Ascending aorta (tissue), 2 donors: ENCODE results near the gene ZIC1. TPM values are rescaled to one million over a fixed set of nuclear protein-coding genes. Genes with fewer than 3 reads are reported as not detected.

ENCODE experiments used
- DNase-seq, 2 donors: peaks; one replicate each; pipeline ENCODE4 v3.0.0-alpha.2; 2019; ENCODE audit warnings: low spot score in 2 of 2
- H3K27ac ChIP-seq, 2 donors: fragments of 200-600 bp; sonication (generic); one replicate each; pipeline ENCODE4 v1.5.1; 2016 to 2017; ENCODE audit warnings: mild to moderate bottlenecking in 1 of 2
- H3K27me3 ChIP-seq: fragments of 200-600 bp; sonication (generic); one replicate; pipeline ENCODE4 v1.5.1; 2017
- H3K36me3 ChIP-seq, 2 donors: fragments of 200-600 bp; sonication (generic); one replicate each; pipeline ENCODE4 v1.5.1; 2016
- H3K4me1 ChIP-seq, 2 donors: fragments of 200-600 bp; sonication (generic); one replicate each; pipeline ENCODE4 v1.5.1; 2016 to 2017; ENCODE audit warnings: mild to moderate bottlenecking in 1 of 2
- H3K4me3 ChIP-seq, 2 donors: fragments of 200-600 bp; sonication (generic); one replicate each; pipeline ENCODE4 v1.5.1; 2016 to 2017; ENCODE audit warnings: mild to moderate bottlenecking in 1 of 2
- H3K9me3 ChIP-seq, 2 donors: fragments of 200-600 bp; sonication (generic); one replicate each; pipeline ENCODE4 v1.5.1; 2016
- intact Hi-C: fragments of 100-400 bp; cut with DNase I; formaldehyde crosslinking; loops from one replicate; pipeline ENCODE4 v1.15.1; 2023
- total RNA-seq: library from RNA; depleted of rRNA; stranded (reverse); fragments of >200 nt; gene quantifications from one replicate; pipeline ENCODE4 v1.1.0, GENCODE V29; 2016
- TF ChIP-seq, protein P1 (sequence below), 3 experiments: fragments of 200-600 bp in 2 of 3; fragments of 450-650 bp in 1 of 3; sonication (generic) in 2 of 3; IDR thresholded peaks; one replicate each; pipeline ENCODE4 v1.5.1; 2016 to 2019; ENCODE audit warnings: antibody characterized with exemption in 3 of 3, mild to moderate bottlenecking in 1 of 3, moderate library complexity in 1 of 3

Gene ZIC1
- total RNA-seq, 1 donor from 2014 or later = 1.5 TPM

DNA sequence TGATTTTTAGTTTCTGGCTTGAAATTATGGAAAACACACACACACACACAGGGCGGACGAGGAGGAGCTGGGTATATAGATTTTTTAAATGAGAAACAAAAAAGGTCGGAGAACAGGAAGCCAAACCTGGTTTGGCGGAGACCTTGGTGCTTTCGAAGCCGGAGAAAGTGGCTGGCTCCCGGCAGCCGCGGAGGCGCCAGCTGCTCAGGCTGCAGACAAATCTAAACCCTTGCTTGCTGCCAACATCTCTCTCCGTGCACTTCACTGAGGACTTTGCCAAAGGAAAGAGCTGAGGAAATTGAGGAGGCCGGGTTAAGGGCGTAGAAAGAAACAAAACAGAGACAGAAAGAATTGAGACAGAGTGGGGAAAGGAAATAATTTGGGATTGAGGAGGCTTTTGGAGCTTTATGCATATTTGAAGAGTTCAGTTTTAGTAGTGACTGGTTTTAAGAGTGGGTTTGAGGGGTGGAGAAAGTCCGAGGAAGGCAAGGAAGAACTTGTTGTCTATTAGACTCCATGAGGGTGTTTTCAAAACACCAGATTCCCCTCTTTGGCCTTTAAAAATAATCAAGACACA lies 2.2 kb downstream of the ZIC1 start:
- Histone ChIP-seq H3K9me3 (peaks cover 0 to 4% of the 10 kb centered on the region in 2 donors), H3K36me3 (no peaks in the 10 kb centered on the region), H3K27ac (no peak overlapping the region), H3K4me1 (peaks cover 9% of the 10 kb centered on the region in 2 donors), H3K4me3 (peak overlapping the region; percentile 35 to 52), H3K27me3 (peaks cover 58% of the 10 kb centered on the region)
- intact Hi-C loops = no loop called here
- no peak for DNase-seq
- TF ChIP-seq, protein P1, sequence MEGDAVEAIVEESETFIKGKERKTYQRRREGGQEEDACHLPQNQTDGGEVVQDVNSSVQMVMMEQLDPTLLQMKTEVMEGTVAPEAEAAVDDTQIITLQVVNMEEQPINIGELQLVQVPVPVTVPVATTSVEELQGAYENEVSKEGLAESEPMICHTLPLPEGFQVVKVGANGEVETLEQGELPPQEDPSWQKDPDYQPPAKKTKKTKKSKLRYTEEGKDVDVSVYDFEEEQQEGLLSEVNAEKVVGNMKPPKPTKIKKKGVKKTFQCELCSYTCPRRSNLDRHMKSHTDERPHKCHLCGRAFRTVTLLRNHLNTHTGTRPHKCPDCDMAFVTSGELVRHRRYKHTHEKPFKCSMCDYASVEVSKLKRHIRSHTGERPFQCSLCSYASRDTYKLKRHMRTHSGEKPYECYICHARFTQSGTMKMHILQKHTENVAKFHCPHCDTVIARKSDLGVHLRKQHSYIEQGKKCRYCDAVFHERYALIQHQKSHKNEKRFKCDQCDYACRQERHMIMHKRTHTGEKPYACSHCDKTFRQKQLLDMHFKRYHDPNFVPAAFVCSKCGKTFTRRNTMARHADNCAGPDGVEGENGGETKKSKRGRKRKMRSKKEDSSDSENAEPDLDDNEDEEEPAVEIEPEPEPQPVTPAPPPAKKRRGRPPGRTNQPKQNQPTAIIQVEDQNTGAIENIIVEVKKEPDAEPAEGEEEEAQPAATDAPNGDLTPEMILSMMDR (IDR thresholded peaks at IDR 0.05) = no peak

DNA sequence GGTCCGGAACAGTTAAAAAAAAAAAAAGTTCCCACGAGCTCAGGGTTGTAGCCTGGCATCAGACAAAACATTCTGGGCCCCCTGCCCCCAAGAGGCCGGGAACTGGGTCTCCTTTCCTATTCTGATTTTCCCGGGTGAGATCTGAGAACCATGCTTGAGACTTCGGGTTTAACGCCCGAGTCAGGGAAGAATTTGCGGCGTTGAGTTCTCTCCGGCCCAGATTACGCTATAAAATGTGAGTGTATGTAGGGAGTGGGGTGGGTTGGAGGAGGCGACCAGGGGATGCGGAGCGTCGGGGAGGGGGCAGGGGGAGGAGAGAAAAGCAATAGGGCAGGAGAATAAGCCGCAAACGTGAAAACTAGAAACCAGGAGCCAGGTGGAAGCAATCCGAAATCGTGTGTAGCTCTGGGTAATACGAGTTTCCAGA lies 2.7 kb downstream of the ZIC1 start:
- Histone ChIP-seq H3K4me3 (peak overlapping the region in 1 of 2 donors; percentile 52), H3K4me1 (peaks cover 9% of the 10 kb centered on the region in 2 donors), H3K36me3 (no peaks in the 10 kb centered on the region), H3K27me3 (peaks cover 53% of the 10 kb centered on the region), H3K9me3 (peaks cover 0 to 4% of the 10 kb centered on the region in 2 donors), H3K27ac (no peak overlapping the region)
- TF ChIP-seq, protein P1 (IDR thresholded peaks at IDR 0.05) = no peak
- no peak for DNase-seq
- intact Hi-C loops = no loop called here

DNA sequence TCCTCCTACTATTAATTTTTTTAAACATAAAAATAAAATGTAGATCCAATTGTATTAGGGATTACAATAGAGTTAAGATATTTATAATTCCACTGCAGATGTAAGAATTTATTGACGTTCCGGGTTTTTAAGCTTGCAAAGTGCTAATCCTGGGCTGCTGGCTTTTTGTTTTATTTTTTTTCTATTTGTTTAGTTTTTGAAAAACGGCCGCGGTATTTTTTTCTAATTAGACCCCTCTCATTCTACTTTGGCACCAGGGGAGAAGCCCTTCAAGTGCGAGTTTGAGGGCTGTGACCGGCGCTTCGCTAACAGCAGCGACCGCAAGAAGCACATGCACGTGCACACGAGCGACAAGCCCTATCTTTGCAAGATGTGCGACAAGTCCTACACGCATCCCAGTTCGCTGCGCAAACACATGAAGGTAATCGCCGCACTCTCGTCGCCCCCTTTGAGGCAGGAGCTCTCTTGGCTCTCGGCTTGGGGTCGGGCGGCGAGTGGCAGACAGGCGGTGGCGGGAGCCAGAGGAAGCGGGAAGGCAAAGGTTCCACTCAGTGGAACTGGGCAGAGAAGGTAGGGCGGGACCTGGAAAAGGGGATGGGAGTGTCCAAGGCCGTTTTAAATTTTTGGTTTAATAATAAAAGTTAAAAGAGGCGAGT lies 3.2 kb downstream of the ZIC1 start:
- intact Hi-C loops = no loop called here
- Histone ChIP-seq H3K4me1 (peaks cover 9% of the 10 kb centered on the region in 2 donors), H3K27ac (no peak overlapping the region), H3K4me3 (no peak overlapping the region), H3K27me3 (peaks cover 47% of the 10 kb centered on the region), H3K36me3 (no peaks in the 10 kb centered on the region), H3K9me3 (peaks cover 0 to 4% of the 10 kb centered on the region in 2 donors)
- TF ChIP-seq, protein P1 (IDR thresholded peaks at IDR 0.05) = no peak
- no peak for DNase-seq

DNA sequence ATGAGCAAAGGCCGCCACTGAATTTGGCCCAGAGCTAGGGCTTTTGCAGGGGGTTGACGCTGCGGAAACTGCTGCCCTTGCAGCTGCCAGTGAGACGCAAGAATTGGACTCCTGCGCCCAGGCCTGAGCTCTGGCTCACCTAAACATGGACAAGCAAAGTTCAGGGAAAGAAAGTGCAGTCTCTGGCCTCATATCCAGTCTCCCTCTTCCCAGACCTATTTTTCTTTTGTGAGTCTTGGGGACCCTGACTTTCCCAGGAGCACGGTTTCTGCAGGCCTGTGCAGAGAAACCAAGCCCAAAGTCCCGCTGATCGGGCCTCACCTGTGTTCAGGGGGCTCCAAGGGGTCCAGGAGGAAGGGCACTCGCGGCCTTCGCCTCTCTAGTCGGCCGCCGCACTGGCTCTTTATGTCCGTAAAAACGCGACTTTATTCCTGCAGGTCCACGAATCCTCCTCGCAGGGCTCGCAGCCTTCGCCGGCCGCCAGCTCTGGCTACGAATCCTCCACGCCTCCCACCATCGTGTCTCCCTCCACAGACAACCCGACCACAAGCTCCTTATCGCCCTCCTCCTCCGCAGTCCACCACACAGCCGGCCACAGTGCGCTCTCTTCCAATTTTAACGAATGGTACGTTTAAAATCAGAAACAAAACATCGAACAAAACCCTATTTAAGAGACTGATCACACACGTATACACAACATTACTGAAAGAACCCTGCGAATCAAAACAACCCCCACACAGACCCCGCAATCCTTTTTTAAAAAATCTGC lies 3.9 kb downstream of the ZIC1 start:
- TF ChIP-seq, protein P1 (IDR thresholded peaks at IDR 0.05) = no peak
- peaks cover 0 to 4% of the 10 kb centered on the region in 2 donors for H3K9me3 ChIP-seq
- no peak for DNase-seq
- no peak overlapping the region for H3K27ac ChIP-seq
- intact Hi-C loops = no loop called here
- H3K4me1 ChIP-seq = peaks cover 9% of the 10 kb centered on the region in 2 donors
- peak overlapping the region; percentile 26 to 31 for H3K4me3 ChIP-seq
- H3K27me3 ChIP-seq = peaks cover 40% of the 10 kb centered on the region
- H3K36me3 ChIP-seq = no peaks in the 10 kb centered on the region

DNA sequence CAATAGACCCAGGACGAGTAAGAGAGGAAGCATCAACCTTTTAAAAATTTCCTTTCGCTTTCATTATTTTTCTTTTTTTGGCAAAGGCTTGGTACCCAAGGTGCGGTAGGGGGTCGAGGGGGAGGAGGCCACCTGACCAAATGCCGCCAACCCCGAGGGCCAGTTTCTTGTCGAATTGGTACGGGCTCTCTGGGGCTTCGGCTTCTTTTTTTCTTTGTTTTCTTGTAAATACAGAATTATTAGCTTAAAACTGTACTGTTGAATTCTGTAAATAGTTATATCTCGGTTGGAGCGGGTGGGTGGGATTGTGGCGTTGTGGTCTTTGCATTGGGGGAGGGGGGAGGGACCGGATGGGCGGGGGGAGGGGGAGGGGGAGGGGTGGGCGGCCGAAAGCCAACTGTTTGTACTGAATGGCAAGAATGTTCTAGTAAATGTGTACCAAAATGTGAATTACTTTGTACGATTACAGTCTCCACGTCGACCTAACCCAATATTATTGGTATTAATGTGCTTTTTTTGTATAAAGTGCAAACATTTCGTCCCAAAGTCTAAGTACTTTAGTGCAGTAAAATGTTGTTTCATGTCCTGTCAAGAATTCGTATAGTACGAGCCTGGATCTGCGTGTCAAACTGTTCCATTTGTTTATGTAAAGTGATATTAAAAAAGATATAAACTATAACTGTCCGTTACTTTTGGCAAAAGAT lies 4.7 kb downstream of the ZIC1 start:
- H3K27me3 ChIP-seq = peaks cover 44% of the 10 kb centered on the region
- intact Hi-C loops = no loop called here

More for the DNA sequence above, 4.7 kb downstream of the ZIC1 start:
- Histone ChIP-seq H3K4me1 (peaks cover 9% of the 10 kb centered on the region in 2 donors), H3K4me3 (peak overlapping the region; percentile 26 to 31), H3K36me3 (no peaks in the 10 kb centered on the region), H3K9me3 (peaks cover 0 to 4% of the 10 kb centered on the region in 2 donors), H3K27ac (no peak overlapping the region)
- TF ChIP-seq, protein P1 (IDR thresholded peaks at IDR 0.05) = no peak
- no peak for DNase-seq
